HG02938 (cell line): Measurements from ENCODE around the gene UGT2B15.
"Not testable (repeated sequence)": the region's sequence is repeated elsewhere in the genome, so short reads cannot be mapped to it uniquely, and the experiment has no call there.

ENCODE experiments used
- ATAC-seq: cut with Tn5 transposase; IDR thresholded peaks from one replicate; pipeline ENCODE4 v1.9.1; 2021; ENCODE audit warnings: mild to moderate bottlenecking, moderate library complexity; ENCODE audit not compliant: unreplicated experiment

The UGT2B15 gene

DNA sequence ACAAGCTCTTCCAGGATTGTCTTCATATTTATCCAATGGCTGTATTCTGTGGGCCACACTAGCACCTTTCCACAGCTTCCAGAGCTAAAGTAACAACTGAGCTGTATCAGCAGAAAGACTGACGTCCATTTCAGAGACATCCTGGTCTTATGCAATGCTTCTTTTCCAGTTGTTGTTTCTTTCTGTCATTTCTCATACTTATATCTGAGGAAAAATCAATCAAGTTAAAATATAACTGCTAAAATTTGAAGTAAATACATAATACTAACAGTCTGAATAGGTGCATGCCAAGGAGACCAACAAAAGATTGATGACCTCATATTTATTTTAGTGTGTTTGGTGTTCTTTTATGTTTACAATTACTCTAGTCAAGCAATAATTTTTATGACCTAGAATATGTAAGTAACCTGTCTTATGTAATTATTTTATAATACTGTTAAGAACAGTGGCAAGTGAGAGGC is at the start of gene UGT2B15:
TSS of gene UGT2B15 (minus strand) at position 174 of the 461 bp plus-strand sequence. CDS start at position 140, 34 bp downstream.
- not testable (repeated sequence) for ATAC-seq

DNA sequence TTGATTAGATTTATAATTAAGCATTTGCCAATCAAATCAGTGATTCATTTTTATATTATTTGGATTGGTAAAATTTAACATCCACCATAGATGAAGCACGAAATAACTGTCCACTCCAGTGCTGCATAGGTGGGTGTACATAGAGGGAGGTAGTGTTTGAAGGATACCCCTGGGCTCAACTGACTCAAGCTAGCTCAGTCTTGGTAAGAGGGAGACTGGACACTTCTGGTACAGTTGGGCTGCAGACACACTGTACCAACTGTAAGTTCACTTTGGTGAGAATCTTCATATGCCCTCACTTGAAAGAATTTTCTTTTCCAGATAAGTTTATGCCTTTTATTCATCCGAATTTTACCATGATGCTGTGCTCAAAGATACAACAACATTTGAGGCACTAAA is 48.6 kb upstream of the UGT2B15 start:
- no peak for ATAC-seq

DNA sequence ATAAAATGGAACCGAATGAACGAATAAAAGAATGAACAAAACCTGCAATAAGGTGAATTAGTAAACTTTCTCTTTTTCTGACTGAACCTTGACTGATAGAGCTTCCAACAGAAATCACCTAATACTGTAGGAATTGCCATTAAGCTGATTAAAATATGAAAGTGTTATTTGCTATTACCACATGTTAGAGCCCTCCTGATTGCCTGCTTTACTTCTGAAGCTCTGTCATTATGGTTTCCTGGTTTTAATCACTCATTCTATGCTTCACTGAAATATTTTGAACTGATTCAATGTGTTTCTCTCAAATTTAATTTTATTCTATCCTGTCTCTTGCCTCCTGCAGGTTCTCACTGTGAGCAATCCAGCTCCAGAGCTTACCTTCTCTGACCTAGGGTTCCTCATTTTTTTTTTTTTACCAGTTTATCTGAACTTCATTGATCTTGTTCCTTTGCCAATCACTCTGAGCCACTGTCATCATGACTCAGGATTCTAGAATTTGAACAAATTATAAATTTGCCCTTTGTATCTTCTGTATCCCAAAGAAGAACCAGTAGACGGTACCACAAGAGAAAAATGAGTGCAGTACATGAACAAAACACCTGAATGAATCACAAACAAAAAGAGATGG is 48.1 kb upstream of the UGT2B15 start:
- ATAC-seq, result no peak

DNA sequence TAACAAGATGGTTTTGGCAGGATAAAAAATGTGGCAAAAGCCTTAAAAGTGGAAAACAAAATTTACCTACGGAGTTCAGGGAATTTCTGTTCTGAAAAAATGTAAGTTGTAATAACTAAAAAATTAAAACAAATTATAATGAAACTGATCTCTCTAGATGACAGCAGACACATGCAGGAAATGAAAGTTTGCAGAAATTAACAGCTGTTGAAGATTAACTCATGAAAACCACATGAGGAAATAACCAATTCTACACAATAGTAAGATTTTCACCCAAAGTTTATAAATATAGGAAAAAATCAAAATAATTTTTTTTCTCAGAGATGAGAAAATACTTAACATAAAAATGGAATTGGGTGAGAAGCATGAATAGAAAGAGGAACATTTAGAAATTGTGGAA is 47.5 kb upstream of the UGT2B15 start:
- peak; percentile 70 for ATAC-seq

DNA sequence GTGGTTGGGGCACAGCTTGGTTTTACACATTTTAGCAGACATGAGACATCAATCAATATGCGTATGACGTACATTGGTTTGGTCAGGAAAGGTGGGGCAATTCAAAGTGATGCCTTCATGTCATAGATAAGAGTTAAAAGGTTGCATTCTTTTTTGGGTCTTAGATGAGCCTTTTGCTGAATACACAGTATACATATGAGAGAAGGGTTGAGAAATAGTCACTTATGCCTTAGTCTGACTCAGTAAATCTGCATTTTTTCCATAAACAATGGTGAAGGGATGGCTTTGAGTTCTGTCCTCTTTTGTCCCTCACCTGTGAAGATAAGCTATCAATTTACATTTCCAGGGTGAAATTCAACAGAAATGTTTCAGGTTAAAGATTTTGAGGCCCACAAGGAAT is 43.9 kb upstream of the UGT2B15 start:
- ATAC-seq, result no peak

DNA sequence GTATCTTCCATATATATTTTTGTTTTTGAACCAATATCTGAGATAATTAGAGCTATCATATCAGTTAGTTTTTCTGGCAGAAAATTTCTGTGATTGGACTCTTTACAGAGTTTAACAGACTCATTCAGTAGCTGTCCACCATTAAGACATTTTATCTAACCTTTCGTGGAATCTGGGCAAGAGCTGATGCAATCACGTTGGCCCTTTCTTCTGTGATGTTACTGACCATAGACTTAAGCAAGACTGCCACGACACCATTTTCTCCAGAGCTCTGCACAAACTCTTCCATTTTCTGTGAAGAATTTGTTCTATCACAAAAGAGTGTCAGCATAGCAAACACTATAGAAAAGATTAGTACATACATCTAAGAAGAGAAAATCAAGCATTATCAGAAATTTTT is 41.8 kb upstream of the UGT2B15 start:
- ATAC-seq, result no peak

DNA sequence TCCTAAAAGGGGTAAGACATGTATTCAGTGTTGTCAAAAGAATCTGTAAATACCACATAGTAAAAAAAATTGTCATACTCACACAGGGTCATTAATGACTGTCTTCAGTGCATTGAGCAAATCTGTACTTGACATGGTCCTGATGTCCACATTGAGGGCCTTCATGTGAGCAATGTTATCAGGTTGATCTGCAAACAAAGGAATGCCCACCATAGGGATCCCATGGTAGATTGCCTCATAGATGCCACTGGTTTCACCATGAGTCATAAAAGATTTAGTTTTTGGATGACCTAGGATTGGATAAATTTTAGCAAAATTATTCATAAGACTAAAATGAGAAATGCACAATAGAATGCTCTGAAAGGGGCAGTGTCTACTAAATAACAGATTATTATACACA is 38.1 kb upstream of the UGT2B15 start:
- no peak for ATAC-seq

DNA sequence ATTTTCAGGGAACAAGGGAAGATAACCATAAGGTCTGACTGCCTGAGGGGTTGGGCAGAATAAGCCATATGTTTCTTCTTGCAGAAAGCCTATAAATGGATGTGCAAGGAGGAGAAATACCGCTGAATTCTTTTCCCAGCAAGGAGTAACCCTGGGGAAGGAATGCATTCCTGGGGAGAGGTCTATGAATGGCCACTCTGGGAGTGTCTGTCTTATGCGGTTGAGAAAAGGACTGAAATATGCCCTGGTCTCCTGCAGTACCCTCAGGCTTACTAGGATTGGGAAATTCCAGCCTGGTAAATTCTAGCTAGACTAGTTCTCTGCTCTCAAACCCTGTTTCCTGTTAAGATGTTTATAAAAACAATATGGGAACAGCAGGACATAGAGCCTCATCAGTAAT is 32.7 kb upstream of the UGT2B15 start:
- ATAC-seq, result not testable (repeated sequence)

DNA sequence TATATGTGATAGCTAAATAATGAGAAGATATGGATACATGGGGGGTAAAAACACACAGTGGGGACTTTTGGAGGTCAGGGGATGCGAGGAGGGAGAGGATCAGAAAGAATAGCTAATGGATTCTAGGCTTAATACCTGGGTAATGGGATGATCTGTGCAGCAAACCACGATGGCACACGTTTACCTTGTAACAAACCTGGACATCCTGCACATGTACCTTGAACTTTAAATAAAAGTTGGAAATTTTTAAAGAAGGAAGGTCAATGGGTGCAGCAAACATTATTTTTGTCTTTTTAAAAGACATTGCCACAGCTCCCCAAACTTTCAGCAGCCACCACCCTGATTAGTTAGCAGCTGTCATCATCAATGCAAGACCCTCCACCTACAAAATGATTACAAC is 29.7 kb upstream of the UGT2B15 start:
- no peak for ATAC-seq

DNA sequence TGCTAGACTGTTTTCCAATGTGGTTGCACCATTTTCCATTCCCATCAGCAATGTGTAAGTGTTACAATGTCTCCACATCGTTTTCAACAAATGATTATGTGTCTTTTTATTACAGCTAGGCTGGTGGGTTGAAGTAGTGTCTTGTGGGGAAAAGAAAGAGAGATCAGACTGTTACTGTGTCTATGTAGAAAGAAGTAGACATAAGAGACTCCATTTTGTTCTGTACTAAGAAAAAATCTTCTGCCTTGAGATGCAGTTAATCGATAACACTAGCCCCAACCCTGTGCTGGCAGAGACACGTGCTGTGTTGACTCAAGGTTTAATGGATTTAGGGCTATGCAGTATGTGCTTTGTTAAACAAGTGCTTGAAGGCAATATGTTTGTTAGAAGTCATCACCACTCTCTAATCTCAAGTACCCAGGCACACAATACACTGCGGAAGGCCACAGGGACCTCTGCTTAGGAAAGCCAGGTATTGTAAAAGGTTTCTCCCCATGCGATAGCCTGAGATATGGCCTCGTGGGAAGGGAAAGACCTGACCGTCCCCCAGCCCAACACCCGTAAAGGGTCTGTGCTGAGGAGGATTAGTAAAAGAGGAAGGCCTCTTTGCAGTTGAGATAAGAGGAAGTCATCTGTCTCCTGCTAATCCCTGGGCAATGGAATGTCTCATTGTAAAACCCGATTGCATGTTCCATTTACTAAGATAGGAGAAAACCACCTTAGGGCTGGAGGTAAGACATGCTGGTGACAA is 23.0 kb upstream of the UGT2B15 start:
- ATAC-seq, result no peak

DNA sequence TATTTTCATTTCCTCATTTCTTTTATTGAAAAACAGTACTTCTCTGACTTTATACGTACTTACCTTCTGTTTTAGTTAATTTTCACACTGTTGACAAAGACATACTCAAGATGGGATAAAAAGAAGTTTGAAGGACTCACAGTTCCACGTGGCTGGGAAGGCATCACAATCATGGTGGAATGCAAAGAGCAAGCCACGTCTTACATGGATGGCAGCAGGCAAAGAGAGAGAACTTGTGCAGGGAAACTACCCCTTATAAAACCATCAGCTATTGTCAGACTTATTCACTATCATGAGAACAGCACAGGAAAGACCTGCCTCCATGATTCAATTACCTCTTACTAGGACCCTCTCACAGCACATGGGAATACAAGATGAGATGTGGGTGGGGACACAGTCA is 20.7 kb upstream of the UGT2B15 start:
- ATAC-seq, result no peak

DNA sequence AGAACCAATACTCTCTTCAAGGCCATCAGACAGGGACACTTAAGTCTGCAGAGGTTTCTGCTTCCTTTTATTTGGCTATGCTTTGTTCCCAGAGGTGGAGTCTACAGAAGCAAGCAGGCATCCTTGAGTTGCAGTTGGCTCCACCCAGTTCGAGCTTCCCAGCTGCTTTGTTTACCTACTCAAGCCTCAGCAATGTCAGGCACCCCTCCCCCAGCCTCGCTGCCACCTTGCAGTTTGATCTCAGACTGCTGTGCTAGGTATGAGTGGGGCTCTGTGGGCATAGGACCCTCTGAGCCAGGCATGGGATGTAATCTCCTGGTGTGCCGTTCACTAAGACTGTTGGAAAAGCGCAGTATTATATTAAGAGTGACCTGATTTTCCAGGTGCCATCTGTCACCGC is 12.6 kb upstream of the UGT2B15 start:
- ATAC-seq, result no peak

DNA sequence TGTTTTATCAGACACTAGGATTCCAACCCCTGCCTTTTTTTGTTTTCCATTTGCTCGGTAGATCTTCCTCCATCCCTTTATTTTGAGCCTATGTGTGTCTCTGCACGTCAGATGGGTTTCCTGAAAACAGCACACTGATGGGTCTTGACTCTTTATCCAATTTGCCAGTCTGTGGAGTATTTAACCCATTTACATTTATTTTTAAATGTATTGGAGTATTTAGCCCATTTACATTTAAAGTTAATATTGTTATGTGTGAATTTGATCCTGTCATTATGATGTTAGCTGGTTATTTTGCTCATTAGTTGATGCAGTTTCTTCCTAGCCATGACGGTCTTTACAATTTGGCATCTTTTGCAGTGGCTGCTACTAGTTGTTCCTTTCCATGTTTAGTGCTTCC is 10.8 kb upstream of the UGT2B15 start:
- not testable (repeated sequence) for ATAC-seq

DNA sequence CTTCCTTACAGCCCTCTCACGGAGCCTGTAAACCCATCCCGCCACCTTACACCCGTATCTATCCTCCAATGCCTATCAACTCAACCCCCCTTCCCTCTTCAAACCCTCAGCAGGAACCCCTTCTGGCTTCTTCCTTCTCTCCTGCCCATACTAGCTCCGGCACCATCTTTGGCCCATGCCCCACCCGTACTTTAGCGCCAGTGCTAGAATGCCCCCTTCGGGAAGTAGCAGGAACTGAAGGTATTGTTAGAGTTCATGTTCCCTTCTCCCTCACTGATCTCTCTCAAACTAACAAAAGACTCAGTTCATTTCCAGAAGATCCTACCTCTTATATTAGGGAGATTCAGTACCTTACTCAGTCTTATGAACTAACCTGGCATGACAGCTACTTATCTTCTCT is 2.7 kb upstream of the UGT2B15 start:
- no peak for ATAC-seq

DNA sequence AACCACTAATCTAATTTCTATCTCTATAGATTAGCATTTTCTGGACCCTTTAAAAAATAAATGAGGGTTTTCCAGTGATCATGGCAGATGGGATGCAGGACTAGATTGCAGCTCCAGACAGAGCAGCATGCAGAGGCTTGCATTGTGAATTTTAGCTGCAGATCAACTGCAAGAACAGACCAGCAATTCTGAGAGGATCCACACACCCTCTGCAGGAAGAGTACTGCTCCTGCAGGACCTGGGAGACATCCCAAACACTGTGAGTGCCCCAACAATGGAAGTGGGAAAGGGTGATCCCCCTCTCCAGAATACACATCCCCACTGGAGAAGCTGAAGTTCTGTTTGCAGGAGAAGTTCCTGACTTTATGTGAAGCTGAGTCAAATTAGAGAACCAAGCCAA is 765 bp upstream of the UGT2B15 start:
- not testable (repeated sequence) for ATAC-seq

DNA sequence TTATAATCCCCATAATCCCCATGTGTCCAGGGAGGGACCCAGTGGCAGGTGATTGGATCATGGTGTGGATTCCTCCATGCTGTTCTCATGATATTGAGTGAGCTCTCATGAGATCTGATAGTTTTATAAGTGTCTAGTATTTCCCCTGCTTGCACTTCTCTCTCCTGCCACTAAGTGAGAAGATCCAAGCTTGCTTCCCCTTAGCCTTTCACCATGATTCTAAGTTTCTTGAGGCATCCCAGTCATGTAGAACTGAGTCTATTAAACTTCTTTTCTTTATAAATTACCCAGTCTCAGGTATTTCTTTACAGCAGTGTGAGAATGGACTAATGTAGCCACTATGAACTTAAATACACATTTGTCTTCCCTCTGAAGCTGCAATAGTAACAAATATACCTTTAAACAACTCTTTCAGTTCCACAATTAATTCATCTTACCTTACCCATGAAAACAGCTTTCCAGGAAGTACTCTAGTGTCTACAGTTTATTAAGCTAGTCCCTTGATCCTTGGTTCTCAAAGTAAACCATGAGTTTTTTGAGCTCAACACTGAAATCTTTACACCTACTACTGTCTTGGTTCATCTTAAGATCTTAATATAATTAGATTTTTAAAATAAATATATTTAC is 1.8 kb downstream of the UGT2B15 start:
- not testable (repeated sequence) for ATAC-seq

DNA sequence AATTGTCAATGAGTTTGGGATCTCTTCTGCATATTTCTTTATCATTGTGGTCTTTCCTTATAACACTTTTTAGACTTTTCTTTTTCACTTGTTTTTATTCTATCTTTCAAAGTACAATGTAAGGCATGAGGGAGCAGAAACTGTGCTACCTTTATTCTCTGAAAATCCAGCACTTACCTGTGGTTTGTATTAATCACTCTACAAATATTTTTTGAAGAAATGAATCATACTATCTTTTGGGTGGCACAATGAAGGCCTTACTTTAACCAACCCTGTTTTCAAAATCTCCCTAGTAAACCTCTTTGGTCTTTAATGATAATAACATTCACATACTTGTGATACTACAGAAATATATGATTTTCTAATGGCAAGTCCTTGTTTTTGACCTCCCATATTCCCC is 2.9 kb downstream of the UGT2B15 start:
- ATAC-seq, result not testable (repeated sequence)

DNA sequence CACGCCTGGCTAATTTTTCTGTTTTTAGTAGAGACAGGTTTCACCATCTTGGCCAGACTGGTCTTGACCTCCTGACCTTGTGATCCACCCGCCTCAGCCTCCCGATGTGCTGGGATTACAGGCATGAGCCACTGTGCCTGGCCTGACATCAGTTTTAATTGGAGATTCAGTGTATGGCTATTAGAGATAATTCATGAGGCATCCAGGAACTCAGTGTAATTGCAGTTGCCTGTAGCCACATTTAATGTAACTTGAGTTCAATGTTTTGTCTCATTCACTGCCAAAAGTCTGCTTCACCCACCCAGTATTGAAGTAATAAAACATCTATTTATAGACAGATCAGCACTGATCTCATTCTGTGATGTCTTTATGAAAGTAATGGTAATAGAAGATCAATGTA is 5.7 kb downstream of the UGT2B15 start:
- ATAC-seq, result not testable (repeated sequence)

DNA sequence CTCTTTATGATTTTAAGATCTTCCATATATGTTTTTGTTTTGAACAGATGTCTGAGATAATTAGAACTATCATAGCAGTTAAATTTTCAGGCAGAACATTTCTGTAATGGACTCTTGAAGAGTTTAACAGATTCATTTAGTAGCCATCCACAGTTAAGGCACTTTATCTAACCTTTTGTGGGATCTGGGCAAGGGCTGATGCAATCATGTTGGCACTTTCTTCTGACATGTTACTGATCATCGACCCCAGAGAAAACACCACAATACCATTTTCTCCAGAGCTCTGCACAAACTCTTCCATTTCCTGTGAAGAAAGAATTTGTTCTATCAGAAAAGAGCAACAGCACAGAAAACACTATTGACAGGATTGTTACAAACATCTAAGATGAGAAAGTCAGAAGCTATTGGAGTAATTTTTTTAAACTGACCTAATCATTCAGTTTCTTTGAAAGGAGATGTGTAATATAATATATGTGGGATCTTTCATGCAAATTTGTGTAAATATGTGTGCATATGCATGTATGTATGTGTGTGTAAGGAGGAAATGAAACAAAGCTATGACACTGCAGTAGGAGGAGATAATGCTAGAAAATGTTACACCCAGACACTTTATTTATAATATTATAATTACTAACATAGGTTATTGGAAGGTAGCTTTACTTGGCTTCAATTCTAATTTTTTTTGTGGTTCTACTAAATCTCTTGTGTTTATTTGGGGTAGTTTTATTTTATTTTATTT is 7.4 kb downstream of the UGT2B15 start:
- peak; percentile 48 for ATAC-seq

DNA sequence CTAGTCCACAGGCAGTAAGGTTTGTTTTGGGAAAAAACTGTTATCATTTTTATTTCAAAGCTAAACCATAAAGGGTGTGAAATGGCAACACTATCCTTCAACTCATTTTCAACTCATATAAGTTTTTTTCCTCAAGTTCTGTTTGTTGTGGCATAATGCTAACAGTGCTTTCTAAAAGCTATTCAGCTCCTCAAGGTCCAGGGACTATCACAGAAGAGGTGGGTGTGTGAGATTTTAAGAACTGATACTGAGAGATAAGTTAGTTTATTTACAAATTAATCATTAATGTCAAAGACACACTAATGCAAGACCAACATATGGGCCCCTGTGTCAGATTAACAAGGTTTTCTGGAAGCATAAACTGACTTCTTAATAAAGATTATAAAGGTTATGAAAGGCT is 11.8 kb downstream of the UGT2B15 start:
- peak; percentile 38 for ATAC-seq

DNA sequence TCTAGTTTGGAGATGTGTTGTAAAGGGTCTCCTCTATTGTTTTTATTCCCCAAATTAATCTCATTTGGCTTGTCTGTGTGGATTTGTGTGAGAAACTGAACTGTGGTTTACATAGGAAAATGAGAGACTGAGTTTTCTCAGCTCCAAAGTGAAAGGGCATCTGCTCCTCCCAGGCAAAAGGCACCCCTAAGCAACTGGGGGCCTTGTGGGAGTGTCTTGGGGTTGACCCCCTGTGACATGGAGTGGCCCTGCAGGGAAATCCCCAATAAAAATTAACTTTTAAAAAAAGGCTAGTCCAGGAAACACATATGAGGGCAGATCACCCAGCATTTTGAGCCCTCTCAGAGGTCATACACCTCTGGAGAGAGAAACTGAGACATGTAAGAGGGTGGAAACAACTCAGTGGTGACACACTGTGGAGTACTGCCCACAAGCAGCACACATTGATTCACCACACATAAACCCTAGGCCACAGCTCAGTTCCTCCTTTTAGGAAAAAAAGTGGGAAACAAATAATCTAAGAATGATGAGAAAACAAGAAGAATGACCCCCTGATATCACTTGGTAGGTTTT is 13.3 kb downstream of the UGT2B15 start:
- ATAC-seq, result peak; percentile 46
